ENCODE results near the gene ACP2.

The ACP2 gene

GRCh38 chr11:47235163-47235562 lies 13.5 kb downstream of the ACP2 start:
- no peak overlapping the region for H3K4me3 ChIP-seq (ENCODE audit: low read depth, low read length)
- DNase-seq (ENCODE audit: low read depth), result no peak
- TF ChIP-seq, protein P1, sequence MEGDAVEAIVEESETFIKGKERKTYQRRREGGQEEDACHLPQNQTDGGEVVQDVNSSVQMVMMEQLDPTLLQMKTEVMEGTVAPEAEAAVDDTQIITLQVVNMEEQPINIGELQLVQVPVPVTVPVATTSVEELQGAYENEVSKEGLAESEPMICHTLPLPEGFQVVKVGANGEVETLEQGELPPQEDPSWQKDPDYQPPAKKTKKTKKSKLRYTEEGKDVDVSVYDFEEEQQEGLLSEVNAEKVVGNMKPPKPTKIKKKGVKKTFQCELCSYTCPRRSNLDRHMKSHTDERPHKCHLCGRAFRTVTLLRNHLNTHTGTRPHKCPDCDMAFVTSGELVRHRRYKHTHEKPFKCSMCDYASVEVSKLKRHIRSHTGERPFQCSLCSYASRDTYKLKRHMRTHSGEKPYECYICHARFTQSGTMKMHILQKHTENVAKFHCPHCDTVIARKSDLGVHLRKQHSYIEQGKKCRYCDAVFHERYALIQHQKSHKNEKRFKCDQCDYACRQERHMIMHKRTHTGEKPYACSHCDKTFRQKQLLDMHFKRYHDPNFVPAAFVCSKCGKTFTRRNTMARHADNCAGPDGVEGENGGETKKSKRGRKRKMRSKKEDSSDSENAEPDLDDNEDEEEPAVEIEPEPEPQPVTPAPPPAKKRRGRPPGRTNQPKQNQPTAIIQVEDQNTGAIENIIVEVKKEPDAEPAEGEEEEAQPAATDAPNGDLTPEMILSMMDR (IDR thresholded peaks at IDR 0.05; ENCODE audit: control insufficient read depth, extremely low read depth, insufficient read depth), result no peak

GRCh38 chr11:47234669-47235100 lies 13.9 kb downstream of the ACP2 start:
- H3K4me3 ChIP-seq (ENCODE audit: low read depth, low read length), result peak overlapping the region; percentile 45
- TF ChIP-seq, protein P1 (IDR thresholded peaks at IDR 0.05; ENCODE audit: control insufficient read depth, extremely low read depth, insufficient read depth), result no peak
- peak; percentile 65 for DNase-seq (ENCODE audit: low read depth)

DNA sequence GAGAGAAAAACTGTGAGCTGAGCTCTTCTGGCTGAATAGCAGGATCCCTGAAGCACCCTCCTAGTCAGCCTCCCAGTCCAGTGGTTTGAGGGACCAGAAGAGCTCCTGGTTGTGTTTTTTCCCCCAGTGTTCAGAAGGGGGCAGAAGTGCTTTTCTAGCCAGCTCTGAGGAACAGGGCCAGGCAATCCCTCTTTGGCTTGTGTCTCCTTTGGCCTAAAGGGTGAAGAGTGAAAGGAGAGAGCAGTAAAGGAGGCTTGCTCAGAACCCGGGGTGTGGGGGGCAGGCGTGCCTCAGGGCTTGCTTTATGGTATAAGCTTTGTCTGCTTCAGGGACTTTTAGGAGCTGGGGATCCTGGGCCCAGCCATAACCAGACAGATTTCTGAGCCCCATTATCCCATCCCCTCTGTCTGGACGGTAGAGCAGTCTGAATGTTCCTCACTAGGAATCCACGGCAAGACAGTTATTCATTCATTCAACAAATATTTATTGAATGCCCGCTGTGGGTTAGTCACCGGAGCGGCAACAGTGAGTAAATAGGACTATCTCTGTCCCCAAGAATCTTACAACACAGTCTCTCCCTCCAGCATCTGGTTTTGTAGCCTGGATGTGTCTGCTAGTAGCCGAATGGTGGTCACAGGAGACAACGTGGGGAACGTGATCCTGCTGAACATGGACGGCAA lies 14.5 kb downstream of the ACP2 start:
- TF ChIP-seq, protein P1 (IDR thresholded peaks at IDR 0.05; ENCODE audit: control insufficient read depth, extremely low read depth, insufficient read depth), result peak; percentile 48
- no peak for DNase-seq (ENCODE audit: low read depth)
- H3K4me3 ChIP-seq (ENCODE audit: low read depth, low read length), result peak overlapping the region; percentile 45

DNA sequence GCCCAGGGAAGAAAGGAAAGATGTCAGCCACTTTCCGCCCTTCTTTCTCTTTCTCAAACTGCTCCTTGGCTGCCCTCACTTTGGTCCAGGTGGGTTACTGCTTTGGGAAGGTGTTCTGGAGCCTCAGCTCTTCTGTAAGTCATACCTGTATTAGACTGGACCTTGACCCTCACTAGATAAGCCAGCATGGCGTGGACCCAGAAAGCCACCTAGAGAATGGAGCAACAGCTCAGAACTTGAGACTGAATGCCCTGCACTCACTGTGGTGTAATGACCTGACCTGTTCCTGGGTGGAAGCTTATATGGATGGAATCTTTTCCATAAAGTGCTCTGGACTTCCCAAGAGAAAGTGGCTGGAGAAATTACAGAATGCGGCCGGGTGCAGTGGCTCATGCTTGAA lies 15.6 kb downstream of the ACP2 start:
- H3K4me3 ChIP-seq (ENCODE audit: low read depth, low read length), result no peak overlapping the region
- no peak for DNase-seq (ENCODE audit: low read depth)
- TF ChIP-seq, protein P1 (IDR thresholded peaks at IDR 0.05; ENCODE audit: control insufficient read depth, extremely low read depth, insufficient read depth), result no peak

GRCh38 chr11:47229161-47229560 lies 19.5 kb downstream of the ACP2 start:
- DNase-seq (ENCODE audit: low read depth), result no peak
- H3K4me3 ChIP-seq (ENCODE audit: low read depth, low read length), result no peak overlapping the region
- TF ChIP-seq, protein P1 (IDR thresholded peaks at IDR 0.05; ENCODE audit: control insufficient read depth, extremely low read depth, insufficient read depth), result no peak

DNA sequence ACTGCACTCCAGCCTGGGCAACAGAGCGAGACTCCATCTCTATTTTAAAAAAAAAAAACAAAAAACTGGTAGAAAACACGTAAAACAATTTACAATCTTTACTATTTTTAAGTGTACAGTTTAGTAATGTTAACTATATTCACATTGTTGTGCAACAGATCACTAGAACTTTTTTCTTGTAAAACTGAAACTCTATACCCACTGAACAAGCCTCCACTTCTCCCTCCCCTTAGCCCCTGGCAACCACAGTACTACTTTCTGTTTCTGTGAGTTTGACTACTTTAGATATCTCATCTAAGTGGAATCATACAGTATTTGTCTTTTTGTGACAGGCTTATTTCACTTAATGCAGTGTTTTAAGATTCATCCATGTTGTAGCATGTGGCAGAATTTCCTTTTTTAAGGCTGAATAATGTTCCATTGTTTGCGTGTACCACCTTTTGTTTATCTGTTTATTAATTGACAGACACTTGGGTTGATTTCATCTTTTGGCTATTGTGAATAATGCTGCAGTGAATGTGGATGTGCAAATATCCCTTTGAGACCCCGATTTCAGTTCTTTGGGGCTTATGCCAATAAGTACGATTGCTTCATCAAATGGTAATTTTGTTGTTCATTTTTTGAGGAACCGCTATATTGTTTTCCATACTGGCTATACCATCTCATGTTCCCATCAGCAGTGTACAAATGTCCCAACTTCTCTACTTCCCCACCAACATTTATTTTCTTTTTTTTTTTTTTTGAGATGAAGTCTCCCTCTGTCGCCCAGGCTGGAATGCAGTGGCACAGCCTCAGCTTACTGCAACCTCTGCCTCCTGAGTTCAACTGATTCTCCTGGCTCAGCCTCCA lies 22.8 kb downstream of the ACP2 start:
- TF ChIP-seq, protein P1 (IDR thresholded peaks at IDR 0.05; ENCODE audit: control insufficient read depth, extremely low read depth, insufficient read depth), result no peak
- H3K4me3 ChIP-seq (ENCODE audit: low read depth, low read length), result no peak overlapping the region
- no peak for DNase-seq (ENCODE audit: low read depth)

Measured in LNCaP clone FGC (cell line).